A673 (cell line): Measurements from ENCODE around the gene TACC2. TPM values are rescaled to one million over a fixed set of nuclear protein-coding genes. Genes with fewer than 3 reads are reported as not detected.

ENCODE experiments used
- BruUV-seq: library from RNA; stranded (reverse); fragments of 400-500 nt; replicated peaks from 2 replicates; lab custom pipeline; 2021; lab: Mats Ljungman, UMichigan
- CTCF ChIA-PET: fragments of 300-600 bp; sonication (Branson Sonifier 250); formaldehyde crosslinking; loops from one replicate; lab custom pipeline; 2022; ENCODE audit warnings: antibody characterized with exemption; lab: Charles Lee
- POLR2A ChIA-PET: fragments of 300-600 bp; sonication (Branson Sonifier 250); formaldehyde crosslinking; loops from one replicate; lab custom pipeline; 2022; ENCODE audit warnings: antibody characterized with exemption; ENCODE audit not compliant: low non-redundant PET; lab: Charles Lee
- DNase-seq: peaks from one replicate; pipeline ENCODE4 v3.0.0-alpha.2; 2015; ENCODE audit warnings: low spot score
- H3K27ac ChIP-seq: fragments of 200-600 bp; sonication (generic); 2 replicates; pipeline ENCODE4 v1.5.1; 2016; ENCODE audit warnings: mixed run types, low read depth, mild to moderate bottlenecking, mixed read lengths, antibody characterized with exemption, low read length; ENCODE audit not compliant: poor library complexity, severe bottlenecking
- H3K27me3 ChIP-seq: fragments of 200-600 bp; sonication (generic); replicated peaks from 2 replicates; pipeline ENCODE4 v1.6.1; 2017; ENCODE audit warnings: mixed run types, low read depth, mild to moderate bottlenecking, mixed read lengths, antibody characterized with exemption, low read length; ENCODE audit not compliant: insufficient read depth, poor library complexity
- H3K36me3 ChIP-seq: fragments of 200-600 bp; sonication (generic); 2 replicates; pipeline ENCODE4 v1.6.1; 2016; ENCODE audit warnings: mixed run types, mild to moderate bottlenecking, mixed read lengths, antibody characterized with exemption, low read length; ENCODE audit not compliant: insufficient read depth, poor library complexity, severe bottlenecking
- H3K4me1 ChIP-seq: fragments of 200-600 bp; sonication (generic); 2 replicates; pipeline ENCODE4 v1.6.1; 2017; ENCODE audit warnings: mixed run types, mild to moderate bottlenecking, mixed read lengths, antibody characterized with exemption, low read length; ENCODE audit not compliant: insufficient read depth, poor library complexity, severe bottlenecking
- H3K4me3 ChIP-seq: fragments of 200-600 bp; sonication (generic); 2 replicates; pipeline ENCODE4 v1.5.1; 2016; ENCODE audit warnings: low read depth, mixed run types, mild to moderate bottlenecking, mixed read lengths, low read length; ENCODE audit not compliant: poor library complexity, severe bottlenecking
- H3K9me3 ChIP-seq: fragments of 200-600 bp; sonication (generic); 2 replicates; pipeline ENCODE4 v1.6.1; 2016; ENCODE audit warnings: mixed run types, low read depth, mild to moderate bottlenecking, mixed read lengths, antibody characterized with exemption, low read length; ENCODE audit not compliant: poor library complexity, severe bottlenecking
- CTCF ChIP-seq: fragments of 300-800, 200-600 bp; sonication (generic); conservative IDR thresholded peaks from 2 replicates; pipeline ENCODE4 v1.5.1; 2017; ENCODE audit warnings: low read depth, mild to moderate bottlenecking, antibody characterized with exemption, low read length, moderate library complexity, mixed read lengths
- EZH2 ChIP-seq: fragments of 200-600 bp; sonication (generic); IDR thresholded peaks from 2 replicates; pipeline ENCODE4 v1.6.1; 2017; ENCODE audit warnings: borderline replicate concordance, low read depth, mild to moderate bottlenecking, mixed read lengths, antibody characterized with exemption, low read length; ENCODE audit not compliant: poor library complexity, severe bottlenecking
- intact Hi-C: fragments of 100-400 bp; cut with micrococcal nuclease; formaldehyde crosslinking; loops from one replicate; pipeline ENCODE4 v1.10.0; 2022; ENCODE audit not compliant: unreplicated experiment
- total RNA-seq: library from RNA; stranded (reverse); gene quantifications from 2 replicates; pipeline ENCODE4 v1.2.3, GENCODE V29; 2021

TACC2 gene
- total RNA-seq, 1 experiment from 2014 or later, result 0.62 TPM

DNA sequence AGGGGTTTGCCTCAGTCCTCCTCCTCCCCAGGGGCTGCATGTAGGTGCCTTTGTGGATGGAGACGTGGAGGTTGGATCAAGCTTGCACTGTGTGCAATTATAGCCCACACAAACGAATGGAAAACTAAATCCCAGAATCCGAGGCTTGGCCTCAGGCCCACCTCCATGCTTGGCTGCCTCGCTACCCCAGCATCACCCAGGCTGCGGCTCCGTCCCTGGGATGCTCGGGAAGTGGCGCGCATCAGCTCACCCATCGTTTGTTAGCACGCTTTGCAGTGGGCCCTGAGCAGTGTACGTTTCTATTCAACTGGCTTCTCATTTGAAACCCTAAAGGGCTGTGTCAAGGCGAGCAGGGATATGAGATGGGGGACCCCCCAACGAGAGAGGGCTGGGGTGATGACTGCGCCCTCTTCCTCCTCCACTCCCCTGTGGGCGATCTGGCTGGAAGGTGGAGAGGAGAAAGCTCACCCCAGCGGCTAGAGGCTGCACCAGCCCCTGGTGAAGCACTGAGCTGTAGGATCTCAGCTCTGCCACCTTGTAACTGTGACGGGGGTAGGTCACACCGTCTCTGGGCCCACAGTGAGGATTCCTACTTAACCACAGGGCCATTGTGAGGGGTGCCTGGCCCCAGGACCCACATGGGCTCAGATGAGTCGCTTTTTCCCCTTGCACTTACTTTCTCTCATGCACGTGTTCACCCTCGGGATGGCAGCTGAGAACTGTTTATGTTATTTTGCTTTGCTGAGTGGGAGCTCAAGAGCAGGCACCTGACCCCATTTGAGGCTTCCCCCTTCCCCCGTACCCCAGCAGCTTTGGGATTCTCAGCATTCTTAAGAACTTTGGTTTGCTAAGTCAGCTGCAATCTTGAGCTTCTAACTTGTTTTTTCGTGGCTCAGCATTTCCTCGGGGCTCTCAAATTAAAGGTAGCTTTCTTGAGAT is 269.4 kb downstream of the TACC2 start:
- Histone ChIP-seq H3K27me3 (peaks cover 11% of the 10 kb centered on the region), H3K4me3 (no peak overlapping the region), H3K36me3 (no peaks in the 10 kb centered on the region), H3K9me3 (peaks cover 17% of the 10 kb centered on the region), H3K4me1 (no peaks in the 10 kb centered on the region), H3K27ac (no peak overlapping the region)
- TF ChIP-seq CTCF (no peak), EZH2 (no peak)
- no peak for DNase-seq
- ChIA-PET POLR2A (no interaction called here), CTCF (interaction anchor here (0.8 kb wide), 1 partner anchor 10 kb away, joined by 10 read pairs; no protein-coding TSS in a partner anchor)
- intact Hi-C loops, result no loop called here
- BruUV-seq, result no TSS peak

GRCh38 chr10:122259075-122259466 is 270.1 kb downstream of the TACC2 start:
- no TSS peak for BruUV-seq
- no peak overlapping the region for H3K4me3 ChIP-seq
- TF ChIP-seq CTCF, result no peak
- TF ChIP-seq EZH2, result no peak
- intact Hi-C loops, result no loop called here
- DNase-seq, result no peak
- no peaks in the 10 kb centered on the region for H3K36me3 ChIP-seq
- CTCF ChIA-PET, result interaction anchor here (0.8 kb wide), 1 partner anchor 9 kb away, joined by 10 read pairs; no protein-coding TSS in a partner anchor
- H3K4me1 ChIP-seq, result no peaks in the 10 kb centered on the region
- no peak overlapping the region for H3K27ac ChIP-seq
- peaks cover 12% of the 10 kb centered on the region for H3K27me3 ChIP-seq
- peaks cover 17% of the 10 kb centered on the region for H3K9me3 ChIP-seq
- POLR2A ChIA-PET, result no interaction called here

- Histone ChIP-seq H3K4me1 (no peaks in the 10 kb centered on the region), H3K4me3 (no peak overlapping the region), H3K27me3 (peaks cover 8% of the 10 kb centered on the region), H3K36me3 (no peaks in the 10 kb centered on the region), H3K27ac (no peak overlapping the region), H3K9me3 (peaks cover 17% of the 10 kb centered on the region)
- intact Hi-C loops, result no loop called here
- BruUV-seq, result no TSS peak
- TF ChIP-seq EZH2 (no peak), CTCF (no peak)
- no peak for DNase-seq
- CTCF ChIA-PET, result no interaction called here
- POLR2A ChIA-PET, result no interaction called here
Observed at GRCh38 chr10:122261584-122261983, 272.6 kb downstream of the TACC2 start.
